ENCODE results near the gene CASP10. TPM values are rescaled to one million over a fixed set of nuclear protein-coding genes. Genes with fewer than 3 reads are reported as not detected.

The CASP10 gene
- total and polyA plus RNA-seq, 2 of the 8 experiments (the other 6 are each of a cell fraction or from before 2014, with no cell fraction given): 2.3 to 4.0 TPM

- TF ChIP-seq JUN (IDR thresholded peaks at IDR 0.05; ENCODE audit: low read depth, low read length) (no peak), SIRT6 (IDR thresholded peaks at IDR 0.05; ENCODE audit: low read length) (no peak), CTBP2 (IDR thresholded peaks at IDR 0.05; ENCODE audit: borderline replicate concordance, insufficient read depth, insufficient read length, low read length) (no peak)
- TF ChIP-seq, protein P1, sequence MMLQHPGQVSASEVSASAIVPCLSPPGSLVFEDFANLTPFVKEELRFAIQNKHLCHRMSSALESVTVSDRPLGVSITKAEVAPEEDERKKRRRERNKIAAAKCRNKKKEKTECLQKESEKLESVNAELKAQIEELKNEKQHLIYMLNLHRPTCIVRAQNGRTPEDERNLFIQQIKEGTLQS (IDR thresholded peaks at IDR 0.05; ENCODE audit: insufficient read depth, low read depth, low read length): no peak
These were observed 86.8 kb downstream of the CASP10 start (continued) for GRCh38 chr2:201269764-201270163.

Data from H1 (cell line).